Smooth muscle cell (in vitro differentiated cells): ENCODE results near the gene FAM200A. TPM values are rescaled to one million over a fixed set of nuclear protein-coding genes. Genes with fewer than 3 reads are reported as not detected.
A peak's percentile ranks its signal among the peaks of the same experiment; 100 is the strongest.
"Not testable (repeated sequence)": the region's sequence is repeated elsewhere in the genome, so short reads cannot be mapped to it uniquely, and the experiment has no call there.

Experiments used
- DNase-seq: peaks from one replicate; lab custom pipeline; 2025; ENCODE audit not compliant: unreplicated experiment; lab: John Stamatoyannopoulos, UW
- H2AFZ ChIP-seq: fragments of 200-600 bp; sonication (generic); 2 replicates; pipeline ENCODE4 v1.6.0; 2016; ENCODE audit warnings: antibody characterized with exemption, low read depth, mild to moderate bottlenecking
- H3F3A ChIP-seq: fragments of 200-600 bp; sonication (generic); 2 replicates; pipeline ENCODE4 v1.6.0; 2017; ENCODE audit warnings: antibody characterized with exemption, low read depth
- H3K27ac ChIP-seq: fragments of 200-600 bp; sonication (generic); 2 replicates; pipeline ENCODE4 v1.5.1; 2016; ENCODE audit warnings: low read depth, mild to moderate bottlenecking
- H3K27me3 ChIP-seq: fragments of 200-600 bp; sonication (generic); 2 replicates; pipeline ENCODE4 v1.6.1; 2016; ENCODE audit warnings: low read depth, mild to moderate bottlenecking
- H3K36me3 ChIP-seq: fragments of 200-600 bp; sonication (generic); 2 replicates; pipeline ENCODE4 v1.5.1; 2016; ENCODE audit warnings: low read depth
- H3K4me1 ChIP-seq: fragments of 200-600 bp; sonication (generic); 2 replicates; pipeline ENCODE4 v1.5.1; 2016; ENCODE audit warnings: low read depth
- H3K4me2 ChIP-seq: fragments of 200-600 bp; sonication (generic); 2 replicates; pipeline ENCODE4 v1.6.0; 2016; ENCODE audit warnings: mild to moderate bottlenecking
- H3K4me3 ChIP-seq: fragments of 200-600 bp; sonication (generic); 2 replicates; pipeline ENCODE4 v1.5.1; 2016; ENCODE audit warnings: mild to moderate bottlenecking
- H3K79me2 ChIP-seq: fragments of 200-600 bp; sonication (generic); 2 replicates; pipeline ENCODE4 v1.6.0; 2016; ENCODE audit warnings: low read depth, mild to moderate bottlenecking
- H3K9ac ChIP-seq: fragments of 200-600 bp; sonication (generic); 2 replicates; pipeline ENCODE4 v1.6.0; 2016; ENCODE audit warnings: low read depth
- H3K9me3 ChIP-seq: fragments of 200-600 bp; sonication (generic); replicated peaks from 2 replicates; pipeline ENCODE4 v1.5.1; 2016; ENCODE audit warnings: low read depth
- H4K20me1 ChIP-seq: fragments of 200-600 bp; sonication (generic); 2 replicates; pipeline ENCODE4 v1.6.0; 2016; ENCODE audit warnings: low read depth
- WGBS: methylation state at CpG from one replicate; pipeline ENCODE4 v1.1.7; 2016; ENCODE audit warnings: low lambda C conversion rate; 5-methylcytosine and 5-hydroxymethylcytosine counted together
- polyA plus RNA-seq: library from polyadenylated mRNA; unstranded; fragments of >200 nt; fragmentation: Nextera tagmentation; extraction: Ambion mirVana; gene quantifications from 2 replicates; pipeline ENCODE4 v1.2.1, GENCODE V29; 2016
- total RNA-seq: library from RNA; depleted of rRNA; stranded (reverse); fragments of >200 nt; gene quantifications from 2 replicates; pipeline ENCODE4 v1.2.3, GENCODE V29; 2014
- TF ChIP-seq, protein P1 (sequence below): fragments of 200-600 bp; sonication (generic); IDR thresholded peaks from 2 replicates; pipeline ENCODE4 v1.5.1; 2017; ENCODE audit warnings: borderline replicate concordance, mild to moderate bottlenecking, antibody characterized with exemption; ENCODE audit not compliant: insufficient read depth, poor library complexity, severe bottlenecking

Gene FAM200A
- total and polyA plus RNA-seq, 2 experiments from 2014 or later = 8.1 to 10.0 TPM

DNA sequence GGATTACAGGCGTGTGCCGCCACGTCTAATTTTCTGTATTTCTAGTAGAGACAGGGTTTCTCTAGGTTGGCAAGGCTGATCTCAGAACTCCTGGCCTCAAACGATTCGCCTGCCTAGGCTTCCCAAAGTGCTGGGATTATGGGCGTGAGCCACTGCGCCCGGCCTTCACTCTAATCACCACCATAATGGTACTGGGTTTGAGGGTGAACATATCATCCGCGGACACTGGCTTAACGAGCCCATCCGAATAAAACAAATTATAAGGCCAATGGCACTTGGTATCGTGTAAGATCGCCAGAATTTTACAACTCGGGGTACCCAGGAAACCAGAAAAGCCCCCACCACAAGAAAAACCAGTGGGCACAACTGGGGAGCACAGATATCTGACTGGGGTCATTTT lies 580 bp downstream of the FAM200A start:
- WGBS = 26% methylated on average over 15 of the region's 15 CpGs
- peak overlapping the region; percentile 96 for H3K4me2 ChIP-seq
- peaks cover 19% of the 10 kb centered on the region for H3K36me3 ChIP-seq
- DNase-seq = no peak
- no peaks in the 10 kb centered on the region for H4K20me1 ChIP-seq
- peak overlapping the region; percentile 43 for H3K27ac ChIP-seq
- no peaks in the 10 kb centered on the region for H3K27me3 ChIP-seq
- peak overlapping the region; percentile 97 for H3K9ac ChIP-seq
- peaks cover 4% of the 10 kb centered on the region for H3K4me1 ChIP-seq
- TF ChIP-seq, protein P1, sequence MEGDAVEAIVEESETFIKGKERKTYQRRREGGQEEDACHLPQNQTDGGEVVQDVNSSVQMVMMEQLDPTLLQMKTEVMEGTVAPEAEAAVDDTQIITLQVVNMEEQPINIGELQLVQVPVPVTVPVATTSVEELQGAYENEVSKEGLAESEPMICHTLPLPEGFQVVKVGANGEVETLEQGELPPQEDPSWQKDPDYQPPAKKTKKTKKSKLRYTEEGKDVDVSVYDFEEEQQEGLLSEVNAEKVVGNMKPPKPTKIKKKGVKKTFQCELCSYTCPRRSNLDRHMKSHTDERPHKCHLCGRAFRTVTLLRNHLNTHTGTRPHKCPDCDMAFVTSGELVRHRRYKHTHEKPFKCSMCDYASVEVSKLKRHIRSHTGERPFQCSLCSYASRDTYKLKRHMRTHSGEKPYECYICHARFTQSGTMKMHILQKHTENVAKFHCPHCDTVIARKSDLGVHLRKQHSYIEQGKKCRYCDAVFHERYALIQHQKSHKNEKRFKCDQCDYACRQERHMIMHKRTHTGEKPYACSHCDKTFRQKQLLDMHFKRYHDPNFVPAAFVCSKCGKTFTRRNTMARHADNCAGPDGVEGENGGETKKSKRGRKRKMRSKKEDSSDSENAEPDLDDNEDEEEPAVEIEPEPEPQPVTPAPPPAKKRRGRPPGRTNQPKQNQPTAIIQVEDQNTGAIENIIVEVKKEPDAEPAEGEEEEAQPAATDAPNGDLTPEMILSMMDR = no peak
- H3F3A ChIP-seq = no peaks in the 10 kb centered on the region
- peaks cover 8% of the 10 kb centered on the region for H3K9me3 ChIP-seq
- peaks cover 23% of the 10 kb centered on the region for H3K79me2 ChIP-seq
- peak overlapping the region; percentile 95 for H3K4me3 ChIP-seq
- peak overlapping the region; percentile 99 for H2AFZ ChIP-seq

- not testable (repeated sequence) for H2AFZ ChIP-seq, H3K4me2 ChIP-seq, DNase-seq, H3K4me1 ChIP-seq, H3K27ac ChIP-seq, H3K9ac ChIP-seq, H3F3A ChIP-seq, H4K20me1 ChIP-seq, H3K4me3 ChIP-seq, H3K27me3 ChIP-seq
- peaks cover 19% of the 10 kb centered on the region for H3K36me3 ChIP-seq
- WGBS = 100% methylated on average over 2 of the region's 2 CpGs
- peaks cover 21% of the 10 kb centered on the region for H3K79me2 ChIP-seq
- peaks cover 12% of the 10 kb centered on the region for H3K9me3 ChIP-seq
These were observed 2.4 kb downstream of the FAM200A start for GRCh38 chr7:99549545-99549944.

- not testable (repeated sequence) for H3K4me1 ChIP-seq, H3K9ac ChIP-seq, H3F3A ChIP-seq, H3K79me2 ChIP-seq, DNase-seq, H2AFZ ChIP-seq, H3K27ac ChIP-seq, H3K27me3 ChIP-seq, H3K4me2 ChIP-seq, H3K4me3 ChIP-seq, H4K20me1 ChIP-seq
- Histone ChIP-seq H3K36me3 (peaks cover 19% of the 10 kb centered on the region), H3K9me3 (peaks cover 15% of the 10 kb centered on the region)
- 96% methylated on average over 5 of the region's 5 CpGs for WGBS
These were observed 6.6 kb downstream of the FAM200A start for GRCh38 chr7:99545308-99545707.

DNA sequence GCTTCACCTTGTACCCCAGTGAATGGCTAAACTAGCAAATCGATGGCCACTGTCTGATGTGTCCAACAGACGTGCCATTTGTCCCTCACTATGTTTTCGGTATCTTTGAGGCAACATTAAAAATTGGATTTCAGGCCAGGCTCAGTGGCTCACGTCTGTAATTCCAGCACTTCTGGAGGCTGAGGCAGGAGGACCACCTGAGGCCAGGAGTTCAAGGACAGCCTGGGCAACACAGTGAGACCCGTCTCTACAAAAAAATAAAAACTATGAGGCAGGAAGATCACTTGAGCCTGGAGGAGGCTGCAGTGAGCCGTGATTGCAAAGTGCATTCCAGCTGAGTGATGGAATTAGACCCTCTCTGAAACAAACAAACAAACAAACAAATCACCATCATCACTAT lies 8.0 kb downstream of the FAM200A start:
- no peak for DNase-seq
- H3K27ac ChIP-seq = no peak overlapping the region
- H3K9me3 ChIP-seq = peaks cover 19% of the 10 kb centered on the region
- H4K20me1 ChIP-seq = no peaks in the 10 kb centered on the region
- H3K36me3 ChIP-seq = peaks cover 19% of the 10 kb centered on the region
- 96% methylated on average over 6 of the region's 6 CpGs for WGBS
- TF ChIP-seq, protein P1 = no peak
- H3K4me2 ChIP-seq = no peak overlapping the region
- H3K79me2 ChIP-seq = no peaks in the 10 kb centered on the region
- no peak overlapping the region for H3K4me3 ChIP-seq
- no peak overlapping the region for H3K9ac ChIP-seq
- no peak overlapping the region for H2AFZ ChIP-seq
- no peaks in the 10 kb centered on the region for H3K27me3 ChIP-seq
- no peaks in the 10 kb centered on the region for H3F3A ChIP-seq
- H3K4me1 ChIP-seq = no peaks in the 10 kb centered on the region
